Rectal smooth muscle tissue (tissue), 1 donor: Measurements from ENCODE around the gene APP.

Experiments used
- H3K27ac ChIP-seq: one replicate; pipeline ENCODE4 v1.7.0; 2013; ENCODE audit warnings: low read depth, low read length, inconsistent platforms
- H3K27me3 ChIP-seq: one replicate; pipeline ENCODE4 v1.7.0; 2013; ENCODE audit warnings: low read length; ENCODE audit not compliant: control insufficient read depth, insufficient read depth
- H3K36me3 ChIP-seq: one replicate; pipeline ENCODE4 v1.7.0; 2013; ENCODE audit warnings: low read length; ENCODE audit not compliant: control insufficient read depth, insufficient read depth
- H3K4me1 ChIP-seq: one replicate; pipeline ENCODE4 v1.7.0; 2013; ENCODE audit warnings: low read length; ENCODE audit not compliant: control insufficient read depth, insufficient read depth
- H3K4me3 ChIP-seq: one replicate; pipeline ENCODE4 v1.7.0; 2013; ENCODE audit warnings: low read length
- H3K9ac ChIP-seq: one replicate; pipeline ENCODE4 v1.7.0; 2013; ENCODE audit warnings: low read length

The APP gene

DNA sequence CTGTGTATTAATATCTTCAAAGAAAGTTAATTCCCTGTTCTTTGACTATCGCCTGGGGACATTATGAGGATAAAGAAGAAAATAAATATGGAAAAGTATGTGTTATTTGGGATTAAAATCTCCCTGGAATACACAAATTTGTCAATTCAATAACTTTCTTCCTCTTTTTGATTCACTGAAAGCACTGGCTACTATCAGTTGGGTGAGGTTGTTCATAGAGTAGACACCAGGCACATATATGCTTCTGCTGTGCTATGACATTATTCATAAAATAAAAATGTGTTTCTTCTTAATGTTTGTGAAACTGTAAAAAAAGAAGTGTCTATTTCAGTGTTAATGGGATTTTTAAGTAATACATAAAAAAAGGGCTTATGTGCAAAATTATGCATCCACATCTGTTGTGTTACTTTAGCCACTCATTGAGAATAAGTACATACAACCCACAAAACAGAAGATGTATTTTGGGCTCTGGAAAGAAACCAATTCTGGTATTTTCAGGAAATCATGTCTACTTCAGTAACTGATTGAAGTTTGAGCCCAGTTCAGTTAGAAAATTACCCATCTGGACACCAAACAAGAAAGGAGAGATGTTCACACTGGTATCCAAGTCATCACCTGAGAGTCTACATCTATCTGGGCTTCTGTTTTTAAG is 266.4 kb downstream of the APP start:
- no peak overlapping the region for H3K27ac ChIP-seq
- no peak overlapping the region for H3K9ac ChIP-seq
- no peak overlapping the region for H3K4me3 ChIP-seq
- no peaks in the 10 kb centered on the region for H3K36me3 ChIP-seq
- no peaks in the 10 kb centered on the region for H3K4me1 ChIP-seq
- H3K27me3 ChIP-seq: no peaks in the 10 kb centered on the region

DNA sequence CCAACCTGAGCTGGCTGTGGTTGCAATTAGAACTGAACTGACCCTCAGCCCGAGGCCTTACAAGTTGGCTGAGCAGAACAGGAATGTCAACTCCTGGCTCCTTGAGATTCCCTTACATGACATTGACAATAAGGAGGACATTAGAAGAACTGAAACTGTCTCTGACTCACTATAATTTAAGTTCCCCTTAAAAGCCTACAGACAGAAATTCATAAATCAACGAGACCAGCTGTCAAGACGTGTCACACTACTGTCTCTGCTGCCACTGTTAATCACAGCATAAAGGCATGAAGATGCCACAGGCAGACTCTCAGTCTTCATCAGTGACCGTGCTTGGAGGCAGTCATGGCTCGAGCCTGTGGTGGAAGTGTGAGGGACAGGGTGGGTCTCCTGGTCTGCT is 267.0 kb downstream of the APP start:
- H3K4me1 ChIP-seq: no peaks in the 10 kb centered on the region
- H3K27ac ChIP-seq: no peak overlapping the region
- H3K9ac ChIP-seq: no peak overlapping the region
- no peak overlapping the region for H3K4me3 ChIP-seq
- no peaks in the 10 kb centered on the region for H3K27me3 ChIP-seq
- H3K36me3 ChIP-seq: no peaks in the 10 kb centered on the region

DNA sequence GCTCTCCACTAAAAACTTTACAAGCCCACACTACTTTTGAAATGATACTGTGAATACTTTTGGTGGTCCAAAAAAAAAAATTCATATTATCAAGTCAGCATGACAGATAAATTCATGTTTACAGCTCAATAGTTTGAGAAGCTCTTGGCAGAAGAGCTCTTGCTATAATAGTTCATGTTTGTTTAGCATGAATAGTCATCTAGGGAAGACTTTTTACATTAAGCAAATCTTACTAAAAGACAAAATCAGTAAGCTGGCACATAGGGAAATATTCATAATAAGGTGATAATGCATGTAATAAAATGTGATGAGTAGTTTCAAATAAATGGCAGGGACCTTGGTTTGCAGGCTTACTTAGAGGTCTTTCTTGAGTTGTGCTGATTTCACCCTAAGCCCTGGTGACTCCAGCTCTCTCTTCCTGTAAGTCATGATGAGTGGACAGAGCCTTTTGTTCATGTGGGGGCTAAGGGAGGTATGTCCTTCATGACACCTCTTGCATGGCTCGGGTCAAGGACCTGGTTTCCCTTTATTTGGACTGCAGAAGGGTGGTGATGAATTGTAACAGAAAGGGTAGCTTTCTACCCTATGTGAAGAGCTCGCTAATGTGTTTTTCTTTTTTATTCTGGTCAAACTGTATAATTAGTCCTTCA is 269.1 kb downstream of the APP start:
- Histone ChIP-seq H3K9ac (no peak overlapping the region), H3K4me1 (no peaks in the 10 kb centered on the region), H3K27ac (no peak overlapping the region), H3K4me3 (no peak overlapping the region), H3K27me3 (no peaks in the 10 kb centered on the region), H3K36me3 (peaks cover 4% of the 10 kb centered on the region)

DNA sequence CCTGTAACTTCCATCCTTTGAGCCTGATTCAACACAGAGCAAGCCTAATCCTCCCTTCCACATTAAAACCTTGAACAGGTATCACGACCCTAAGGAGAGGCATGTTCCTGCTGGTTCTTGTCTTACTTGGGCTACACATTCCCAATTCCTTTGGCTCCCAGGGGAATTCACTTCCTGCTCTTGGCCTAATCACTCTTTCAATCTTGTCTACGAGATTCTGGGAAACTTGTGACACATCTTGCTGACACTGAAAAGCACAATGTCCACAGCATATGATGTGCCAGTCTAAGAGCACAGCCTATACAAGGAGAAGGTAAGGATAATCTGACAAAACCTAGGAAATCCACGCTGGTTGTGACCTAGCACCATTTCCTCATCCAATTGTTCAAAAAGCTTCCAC is 271.9 kb downstream of the APP start:
- H3K27me3 ChIP-seq: no peaks in the 10 kb centered on the region
- peaks cover 2% of the 10 kb centered on the region for H3K4me1 ChIP-seq
- H3K27ac ChIP-seq: no peak overlapping the region

DNA sequence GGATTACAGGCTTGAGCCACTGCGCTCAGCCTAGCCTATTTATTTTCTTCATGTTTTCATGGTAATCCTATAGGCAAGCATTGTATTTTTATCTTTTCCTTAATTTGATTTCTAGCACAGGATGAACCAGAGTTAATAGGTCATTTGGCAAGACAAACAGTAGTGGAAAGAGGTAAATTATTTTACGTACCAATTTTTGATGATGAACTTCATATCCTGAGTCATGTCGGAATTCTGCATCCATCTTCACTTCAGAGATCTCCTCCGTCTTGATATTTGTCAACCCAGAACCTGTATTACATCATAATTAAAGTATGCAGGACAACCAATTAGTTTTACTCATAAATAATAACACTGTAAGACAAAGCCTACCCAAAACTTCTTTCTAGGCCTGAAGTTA is 273.2 kb downstream of the APP start:
- no peaks in the 10 kb centered on the region for H3K27me3 ChIP-seq
- no peak overlapping the region for H3K4me3 ChIP-seq
- H3K27ac ChIP-seq: no peak overlapping the region
- H3K4me1 ChIP-seq: peaks cover 2% of the 10 kb centered on the region
- no peak overlapping the region for H3K9ac ChIP-seq
- H3K36me3 ChIP-seq: peaks cover 4% of the 10 kb centered on the region

More for the DNA sequence above, 271.9 kb downstream of the APP start:
- Histone ChIP-seq H3K9ac (no peak overlapping the region), H3K36me3 (peaks cover 4% of the 10 kb centered on the region), H3K4me3 (no peak overlapping the region)

DNA sequence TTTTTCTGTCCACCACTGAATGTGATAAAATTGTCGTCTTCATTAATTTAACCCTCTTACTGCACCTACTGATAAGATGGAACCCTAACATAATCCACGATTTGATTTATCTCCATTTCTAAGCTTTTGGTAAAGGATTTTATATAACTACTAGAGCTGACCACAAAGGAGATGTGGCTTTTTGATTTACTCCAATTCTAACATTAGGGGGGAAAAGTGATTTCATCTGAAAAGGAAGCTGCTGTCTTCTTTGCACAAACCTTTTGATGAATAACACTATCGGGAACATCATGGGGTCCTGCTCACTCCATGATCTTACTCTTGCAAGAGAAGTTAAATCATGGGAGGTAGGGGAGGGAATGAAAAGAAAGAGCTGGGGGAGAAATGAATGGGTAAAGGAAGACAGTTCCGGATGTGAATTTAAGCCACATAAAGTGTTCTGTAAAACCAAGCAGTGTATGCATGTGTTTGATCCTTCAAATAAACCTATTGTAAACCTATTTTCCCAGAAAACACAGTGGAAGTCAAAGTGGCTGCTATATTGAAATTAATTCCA is 274.0 kb downstream of the APP start:
- H3K36me3 ChIP-seq: peaks cover 4% of the 10 kb centered on the region
- H3K4me1 ChIP-seq: peaks cover 2% of the 10 kb centered on the region
- no peak overlapping the region for H3K9ac ChIP-seq
- no peak overlapping the region for H3K27ac ChIP-seq
- H3K27me3 ChIP-seq: no peaks in the 10 kb centered on the region
- no peak overlapping the region for H3K4me3 ChIP-seq

DNA sequence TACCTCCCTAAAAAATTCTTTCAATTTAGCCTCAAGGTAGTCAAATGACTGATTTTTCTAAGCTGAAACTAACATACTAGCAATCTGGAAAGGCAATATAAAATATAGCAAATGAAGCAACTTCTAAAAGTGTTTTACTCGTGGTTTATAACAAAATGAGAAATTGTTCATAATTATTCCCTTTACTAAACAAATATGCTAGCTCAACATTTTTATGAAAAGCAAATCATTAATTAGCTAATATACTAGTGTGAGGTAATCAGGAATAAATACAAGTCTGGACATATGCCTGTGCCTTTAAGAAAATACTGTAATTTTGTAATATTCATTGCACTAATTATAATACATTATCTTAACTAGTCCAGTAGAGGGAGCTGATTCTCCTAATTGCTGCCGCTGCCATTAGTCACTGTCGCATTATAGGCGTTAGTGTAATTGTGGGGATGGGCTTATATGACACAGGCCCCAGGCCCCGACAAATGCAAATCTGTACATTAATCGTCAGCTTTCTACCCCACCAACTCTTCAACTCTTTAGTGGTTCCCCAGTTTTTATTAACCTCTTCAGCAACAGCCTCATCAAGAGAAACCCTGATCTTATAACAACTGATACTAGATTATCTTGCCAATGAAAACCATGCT is 274.9 kb downstream of the APP start:
- no peak overlapping the region for H3K27ac ChIP-seq
- H3K4me1 ChIP-seq: peaks cover 2% of the 10 kb centered on the region
- H3K27me3 ChIP-seq: no peaks in the 10 kb centered on the region
- peaks cover 4% of the 10 kb centered on the region for H3K36me3 ChIP-seq
- H3K4me3 ChIP-seq: no peak overlapping the region
- no peak overlapping the region for H3K9ac ChIP-seq

DNA sequence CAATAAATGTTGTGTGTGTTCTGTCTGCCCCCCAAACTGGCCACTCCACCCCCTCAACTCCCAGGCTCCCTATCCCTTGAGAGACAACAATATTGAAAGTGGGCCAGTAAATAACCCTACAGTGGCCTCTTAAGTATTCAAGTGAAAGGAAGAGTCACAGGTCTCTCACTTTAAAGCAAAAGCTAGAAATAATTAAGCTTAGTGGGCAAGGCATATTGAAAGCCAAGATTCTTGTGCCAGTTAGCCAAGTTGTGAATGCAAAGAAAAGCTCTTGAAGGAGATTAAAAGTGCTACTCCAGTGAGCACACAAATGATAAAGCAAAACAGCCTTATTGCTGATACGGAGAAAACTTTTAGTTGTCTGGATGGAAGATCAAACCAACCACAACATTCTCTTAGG is 277.4 kb downstream of the APP start:
- Histone ChIP-seq H3K27ac (no peak overlapping the region), H3K4me3 (no peak overlapping the region), H3K36me3 (peaks cover 9% of the 10 kb centered on the region), H3K27me3 (no peaks in the 10 kb centered on the region), H3K4me1 (peaks cover 2% of the 10 kb centered on the region), H3K9ac (no peak overlapping the region)

DNA sequence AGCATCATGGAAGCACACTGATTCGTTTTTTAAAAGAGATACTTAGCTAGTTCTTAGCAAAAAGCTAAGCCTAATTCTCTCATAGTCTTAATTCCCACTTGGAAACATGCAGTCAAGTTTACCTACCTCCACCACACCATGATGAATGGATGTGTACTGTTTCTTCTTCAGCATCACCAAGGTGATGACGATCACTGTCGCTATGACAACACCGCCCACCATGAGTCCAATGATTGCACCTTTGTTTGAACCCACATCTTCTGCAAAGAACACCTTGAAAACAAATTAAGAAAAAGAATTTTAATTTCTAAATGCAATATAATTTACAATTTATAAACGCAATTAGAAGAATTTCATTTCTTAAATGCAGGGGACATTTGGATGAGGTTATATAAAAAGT is 279.0 kb downstream of the APP start:
- Histone ChIP-seq H3K27ac (no peak overlapping the region), H3K4me3 (no peak overlapping the region), H3K36me3 (peaks cover 6% of the 10 kb centered on the region), H3K9ac (no peak overlapping the region), H3K27me3 (no peaks in the 10 kb centered on the region), H3K4me1 (peaks cover 2% of the 10 kb centered on the region)

DNA sequence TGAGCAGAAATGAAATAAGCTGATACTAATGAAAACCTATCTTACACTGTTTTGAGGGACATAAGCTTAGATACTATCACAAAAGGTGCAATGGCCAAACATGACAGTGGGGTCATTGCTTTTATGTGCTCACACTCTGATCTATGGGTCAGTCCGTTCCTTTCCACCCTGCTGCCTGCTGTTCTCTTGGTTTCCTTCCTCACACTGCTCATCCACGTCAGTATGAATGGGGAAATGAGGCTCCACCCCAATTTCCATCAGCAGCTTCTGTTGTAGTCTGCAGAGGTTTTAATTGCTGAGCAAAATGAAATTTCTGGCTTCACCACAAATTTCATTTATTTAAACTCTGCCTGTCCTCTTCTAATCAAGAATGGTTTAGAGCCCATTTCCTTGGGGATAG is 280.6 kb downstream of the APP start:
- no peak overlapping the region for H3K4me3 ChIP-seq
- no peaks in the 10 kb centered on the region for H3K27me3 ChIP-seq
- peaks cover 5% of the 10 kb centered on the region for H3K36me3 ChIP-seq
- H3K9ac ChIP-seq: no peak overlapping the region
- no peak overlapping the region for H3K27ac ChIP-seq
- no peaks in the 10 kb centered on the region for H3K4me1 ChIP-seq

DNA sequence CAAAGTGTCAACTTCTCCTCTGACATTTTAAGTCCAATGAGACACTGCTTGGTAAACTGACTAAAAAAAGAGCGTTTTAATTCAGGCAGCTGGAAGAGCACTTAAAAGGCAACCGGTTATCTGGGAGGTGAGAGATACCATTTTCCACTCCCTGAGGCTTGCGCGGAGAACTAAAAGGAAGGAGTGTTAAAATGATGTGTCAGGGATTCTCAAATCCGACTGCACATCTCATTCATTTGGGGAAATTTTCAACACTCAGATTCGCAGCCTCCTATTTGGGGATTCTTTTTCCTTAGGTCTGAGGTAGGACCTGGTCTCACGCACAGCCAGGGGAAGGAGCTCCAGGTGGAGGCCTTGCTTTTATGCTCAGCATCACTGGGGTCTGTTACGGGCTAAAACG is 281.9 kb downstream of the APP start:
- no peak overlapping the region for H3K27ac ChIP-seq

DNA sequence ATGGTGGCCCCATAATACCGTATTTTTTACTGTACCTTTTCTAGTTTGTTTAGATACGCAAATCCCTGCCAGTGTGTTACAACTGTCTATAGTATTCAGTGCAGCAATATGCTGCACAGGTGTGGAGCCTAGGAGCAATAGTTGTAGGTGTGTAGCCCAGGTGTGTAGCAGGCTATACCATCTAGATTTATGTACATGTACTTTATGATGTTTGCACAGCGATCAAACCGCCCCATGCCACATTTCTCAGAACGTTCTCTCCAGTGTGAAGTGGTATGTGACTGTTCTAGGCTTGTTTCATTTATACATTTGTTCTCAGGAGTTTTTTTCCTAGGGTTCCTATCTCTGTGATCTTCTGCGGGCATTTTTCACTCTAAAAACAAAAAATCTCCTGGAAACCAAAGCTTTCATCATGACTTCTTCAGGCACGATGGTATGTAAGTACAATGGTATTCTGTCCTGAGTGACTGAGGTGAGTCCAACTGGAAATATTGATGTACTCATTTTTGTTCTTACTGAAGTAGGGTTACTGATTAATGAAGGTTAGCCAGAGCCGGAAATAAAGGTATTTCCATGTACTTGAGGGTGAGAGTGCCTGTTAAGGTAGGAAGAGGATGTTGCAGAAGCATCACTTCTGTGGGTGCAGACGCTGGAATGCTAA is 282.8 kb downstream of the APP start:
- Histone ChIP-seq H3K27me3 (no peaks in the 10 kb centered on the region), H3K27ac (no peak overlapping the region), H3K4me3 (no peak overlapping the region), H3K4me1 (no peaks in the 10 kb centered on the region), H3K9ac (no peak overlapping the region), H3K36me3 (peaks cover 5% of the 10 kb centered on the region)

More for the DNA sequence above, 281.9 kb downstream of the APP start:
- no peak overlapping the region for H3K9ac ChIP-seq
- no peak overlapping the region for H3K4me3 ChIP-seq
- H3K36me3 ChIP-seq: peaks cover 5% of the 10 kb centered on the region
- H3K27me3 ChIP-seq: no peaks in the 10 kb centered on the region
- H3K4me1 ChIP-seq: no peaks in the 10 kb centered on the region
